Ovary (tissue), 9 donors: ENCODE results near the gene ZNF132. TPM values are rescaled to one million over a fixed set of nuclear protein-coding genes. Genes with fewer than 3 reads are reported as not detected.
"Not testable (repeated sequence)": the region's sequence is repeated elsewhere in the genome, so short reads cannot be mapped to it uniquely, and the experiment has no call there.

Experiments
- DNase-seq, 5 donors: peaks; one replicate each; pipeline ENCODE4 v3.0.0-alpha.2; 2019 to 2020
- H3K27ac ChIP-seq, 2 donors: fragments of 200-600 bp; one replicate each; pipeline versions ENCODE4 v1.5.1 to v1.8.0; 2019 to 2022
- H3K27me3 ChIP-seq: fragments of 200-600 bp; one replicate; pipeline ENCODE4 v1.8.0; 2022
- H3K36me3 ChIP-seq: fragments of 200-600 bp; sonication (generic); one replicate; pipeline ENCODE4 v1.5.1; 2019
- H3K4me1 ChIP-seq: one replicate; pipeline ENCODE4 v1.8.1; 2013; ENCODE audit warnings: mild to moderate bottlenecking, moderate library complexity; ENCODE audit not compliant: insufficient read depth
- H3K4me3 ChIP-seq: fragments of 200-600 bp; sonication (generic); one replicate; pipeline ENCODE4 v1.5.1; 2017
- H3K9me3 ChIP-seq, 2 donors: fragments of 200-600 bp in 1 of 2; sonication (generic) in 1 of 2; one replicate each; pipeline versions ENCODE4 v1.5.1 to v1.8.1; 2013 to 2019; ENCODE audit warnings: mild to moderate bottlenecking in 1 of 2, moderate library complexity in 1 of 2
- EP300 ChIP-seq: sonication (generic); formaldehyde crosslinking; IDR thresholded peaks from one replicate; pipeline ENCODE4 v1.6.1; 2017; ENCODE audit warnings: antibody characterized with exemption
- POLR2A ChIP-seq: fragments of 450-650 bp; IDR thresholded peaks from one replicate; pipeline ENCODE4 v1.6.1; 2017; ENCODE audit warnings: antibody characterized with exemption, mild to moderate bottlenecking, moderate library complexity
- whole genome bisulfite sequencing, 3 donors: extraction: QIAGEN DNeasy Blood & Tissue Kit in 1 of 3; methylation state at CpG; one replicate each; pipeline versions ENCODE4 v1.1.5 to v1.1.7; 2013 to 2017; 5-methylcytosine and 5-hydroxymethylcytosine counted together
- intact Hi-C, 4 donors: fragments of 100-400 bp; cut with DNase I; formaldehyde crosslinking; loops; one replicate each; pipeline versions ENCODE4 v1.11.0 to v1.15.1; 2022 to 2023
- polyA plus RNA-seq, 2 donors: library from polyadenylated mRNA; stranded (reverse); fragments of 200-250 nt in 1 of 2; fragments of 350-450 nt in 1 of 2; fragmentation: Illumina TruSeq in 1 of 2; extraction: RNeasy Lipid Tissue Mini Kit (QIAGEN cat#74804) in 1 of 2; gene quantifications; one replicate each; pipeline ENCODE4 v1.2.3, GENCODE V29; 2013 to 2014
- total RNA-seq, 7 donors: library from RNA; depleted of rRNA in 2 of 7; stranded (reverse); fragments of >200 nt in 2 of 7; fragmentation: NEBNext Ultra II Directional in 3 of 7; extraction: Animal tissue kit (Norgen Biotek cat#: 25700) in 3 of 7; gene quantifications; one replicate each; pipeline versions ENCODE4 v1.1.0 to v1.2.4, GENCODE V29; 2016 to 2023
- TF ChIP-seq, protein P1 (sequence below), 3 donors: fragments of 450-650 bp in 2 of 3; fragments of 200-600 bp in 1 of 3; IDR thresholded peaks; one replicate each; pipeline versions ENCODE4 v1.5.1 to v1.8.0; 2016 to 2022; ENCODE audit warnings: antibody characterized with exemption in 3 of 3, mild to moderate bottlenecking in 1 of 3
- donor health status: DM: no; HTN: no; CAD: no; lungs with moderate emphysema.
- donor health status: DM: no; HTN: no; CAD: no.
- donor health status: Bipolar disorder and iron deficiency.
- donor health status: DM: yes; HTN: yes; CAD: no.
- donor health status: DM: no; HTN: no; CAD: no.
- donor health status: DM: yes; HTN: yes; CAD: no.

Gene ZNF132
- total and polyA plus RNA-seq, 9 donors = 3.3 to 12.5 (median 8.2) TPM

DNA sequence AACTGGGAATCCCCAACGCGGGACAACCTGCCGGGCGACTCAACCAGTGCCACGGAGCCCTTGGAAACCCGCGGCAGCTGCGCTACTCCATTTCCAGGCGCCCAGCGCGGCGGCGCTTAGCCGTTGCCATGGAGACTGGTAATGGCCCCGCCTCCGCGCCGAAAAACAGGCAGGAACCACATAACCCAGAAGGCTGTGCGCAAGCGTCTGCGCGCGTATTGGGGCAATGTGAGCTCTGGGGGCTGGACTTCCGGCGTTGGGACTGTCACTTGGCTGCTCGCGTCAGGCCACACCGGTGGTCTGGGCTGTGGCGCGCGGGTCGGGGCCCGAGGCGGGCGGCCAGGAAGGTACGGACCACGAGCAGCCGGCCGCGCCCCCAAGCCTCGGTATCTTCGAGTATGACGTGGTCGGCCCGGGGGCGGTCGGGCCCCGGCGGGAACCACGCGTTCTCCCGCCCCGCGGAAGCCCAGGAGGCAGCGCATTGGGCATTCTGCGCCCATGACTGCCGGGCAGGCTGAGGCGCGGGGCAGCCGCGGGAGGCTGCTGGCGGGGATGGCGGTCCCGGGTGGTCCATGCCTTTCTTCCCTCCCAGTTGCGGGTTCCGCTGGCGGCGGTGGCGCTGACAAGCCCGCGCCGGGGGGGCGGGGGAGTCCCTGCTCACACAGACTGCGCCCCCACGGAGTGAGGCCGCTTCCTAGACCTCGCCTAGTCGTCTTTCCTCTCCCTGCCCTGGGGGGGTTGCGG lies 11.6 kb upstream of the ZNF132 start, which contains the start of gene ZNF324B:
ZNF324B (plus strand) TSS at position 265 of the 744 bp plus-strand sequence. CDS start 2,080 bp downstream, outside the sequence.
- Histone ChIP-seq H3K4me3 (peak within 1 kb of the TSS; percentile 88), H3K27ac (peak within 1 kb of the TSS; percentile 53 to 69), H3K27me3 (no peaks in the 10 kb centered on the region), H3K4me1 (no peaks in the 10 kb centered on the region), H3K36me3 (no peaks in the 10 kb centered on the region), H3K9me3 (no peaks in the 10 kb centered on the region)
- no peak for TF ChIP-seq POLR2A
- no peak for TF ChIP-seq EP300
- TF ChIP-seq, protein P1, sequence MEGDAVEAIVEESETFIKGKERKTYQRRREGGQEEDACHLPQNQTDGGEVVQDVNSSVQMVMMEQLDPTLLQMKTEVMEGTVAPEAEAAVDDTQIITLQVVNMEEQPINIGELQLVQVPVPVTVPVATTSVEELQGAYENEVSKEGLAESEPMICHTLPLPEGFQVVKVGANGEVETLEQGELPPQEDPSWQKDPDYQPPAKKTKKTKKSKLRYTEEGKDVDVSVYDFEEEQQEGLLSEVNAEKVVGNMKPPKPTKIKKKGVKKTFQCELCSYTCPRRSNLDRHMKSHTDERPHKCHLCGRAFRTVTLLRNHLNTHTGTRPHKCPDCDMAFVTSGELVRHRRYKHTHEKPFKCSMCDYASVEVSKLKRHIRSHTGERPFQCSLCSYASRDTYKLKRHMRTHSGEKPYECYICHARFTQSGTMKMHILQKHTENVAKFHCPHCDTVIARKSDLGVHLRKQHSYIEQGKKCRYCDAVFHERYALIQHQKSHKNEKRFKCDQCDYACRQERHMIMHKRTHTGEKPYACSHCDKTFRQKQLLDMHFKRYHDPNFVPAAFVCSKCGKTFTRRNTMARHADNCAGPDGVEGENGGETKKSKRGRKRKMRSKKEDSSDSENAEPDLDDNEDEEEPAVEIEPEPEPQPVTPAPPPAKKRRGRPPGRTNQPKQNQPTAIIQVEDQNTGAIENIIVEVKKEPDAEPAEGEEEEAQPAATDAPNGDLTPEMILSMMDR (IDR thresholded peaks at IDR 0.05) = no peak
- intact Hi-C loops = no loop called here
- 0 to 1% (median 0%) methylated on average over 20 to 79 of the region's 79 CpGs for WGBS, 3 donors
- peak; percentile 94 to 97 (median 96) for DNase-seq

DNA sequence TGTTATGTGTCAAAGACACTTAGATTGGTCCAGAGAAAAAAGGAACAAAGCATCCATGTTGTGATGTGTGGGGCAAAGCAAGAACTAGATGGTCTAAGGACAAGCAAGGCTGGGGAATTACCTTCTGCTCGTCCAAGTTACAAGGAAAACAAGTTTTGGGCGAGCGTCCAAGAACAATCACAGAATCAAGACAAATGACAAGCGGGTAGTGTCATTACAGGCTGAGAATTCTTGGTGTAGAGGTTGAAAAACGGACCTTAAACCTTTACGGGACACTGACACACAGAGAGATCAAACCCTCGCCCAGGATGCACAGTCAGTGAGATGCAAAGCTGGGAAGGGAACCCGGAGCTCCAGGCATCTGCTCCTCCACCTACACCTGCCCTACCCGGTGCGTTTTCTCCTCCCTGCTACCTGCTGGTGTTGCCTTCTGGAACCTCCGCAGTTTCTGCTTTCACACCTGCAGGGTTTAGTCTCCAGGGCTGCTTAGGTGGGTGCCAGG lies 11.0 kb upstream of the ZNF132 start:
- Histone ChIP-seq H3K9me3 (no peaks in the 10 kb centered on the region), H3K4me1 (no peaks in the 10 kb centered on the region), H3K4me3 (peak overlapping the region; percentile 88), H3K36me3 (no peaks in the 10 kb centered on the region), H3K27me3 (no peaks in the 10 kb centered on the region), H3K27ac (no peak overlapping the region)
- WGBS, 3 donors = 3 to 6% (median 4%) methylated on average over 11 of the region's 11 CpGs
- TF ChIP-seq, protein P1 (IDR thresholded peaks at IDR 0.05) = no peak
- TF ChIP-seq POLR2A (no peak), EP300 (no peak)
- intact Hi-C loops = no loop called here
- no peak for DNase-seq

GRCh38 chr19:58449980-58450379 lies 10.0 kb upstream of the ZNF132 start:
- intact Hi-C loops, DNase-seq, H3K4me3 ChIP-seq, H3K4me1 ChIP-seq, H3K9me3 ChIP-seq, H3K36me3 ChIP-seq, H3K27me3 ChIP-seq, H3K27ac ChIP-seq: not testable (repeated sequence)
- WGBS, 3 donors = 61 to 69% (median 65%) methylated on average over 5 of the region's 5 CpGs

GRCh38 chr19:58448860-58449259 lies 8.9 kb upstream of the ZNF132 start:
- H3K9me3 ChIP-seq, H3K36me3 ChIP-seq, DNase-seq, intact Hi-C loops, H3K4me3 ChIP-seq, H3K4me1 ChIP-seq, H3K27me3 ChIP-seq, H3K27ac ChIP-seq: not testable (repeated sequence)
- WGBS, 3 donors = 64 to 73% (median 72%) methylated on average over 3 of the region's 3 CpGs

GRCh38 chr19:58442986-58443385 lies 3.0 kb upstream of the ZNF132 start:
- DNase-seq, intact Hi-C loops, H3K4me3 ChIP-seq, H3K9me3 ChIP-seq, H3K27me3 ChIP-seq, H3K27ac ChIP-seq, H3K36me3 ChIP-seq: not testable (repeated sequence)
- peaks cover 11% of the 10 kb centered on the region for H3K4me1 ChIP-seq
- 86 to 91% (median 90%) methylated on average over 7 of the region's 7 CpGs for WGBS, 3 donors

DNA sequence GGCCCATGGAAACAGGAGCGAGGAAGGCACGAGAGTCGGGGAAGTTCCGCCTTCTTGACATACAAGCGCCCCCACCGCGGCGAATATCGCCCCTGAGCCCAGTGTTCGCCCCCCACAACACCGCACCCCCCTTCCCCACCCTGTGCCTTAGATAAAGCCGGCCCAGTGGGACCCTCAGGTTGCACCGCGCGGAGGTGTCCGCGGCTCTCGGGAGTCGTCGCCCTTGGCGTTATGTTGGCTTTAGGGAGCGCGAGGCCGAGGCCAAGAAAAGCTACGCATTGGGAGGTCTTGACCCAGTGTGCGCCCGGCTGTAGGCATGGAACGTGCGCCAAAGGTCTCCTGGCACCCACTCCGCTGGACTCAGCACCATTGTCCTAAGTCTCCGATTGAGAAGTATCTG lies 603 bp upstream of the ZNF132 start:
- TF ChIP-seq, protein P1 (IDR thresholded peaks at IDR 0.05) = no peak
- TF ChIP-seq EP300 = no peak
- TF ChIP-seq POLR2A = no peak
- Histone ChIP-seq H3K27ac (peak overlapping the region in 1 of 2 donors; percentile 67), H3K4me3 (peak overlapping the region; percentile 61), H3K4me1 (peaks cover 11% of the 10 kb centered on the region), H3K27me3 (no peaks in the 10 kb centered on the region), H3K9me3 (peaks cover 0 to 31% of the 10 kb centered on the region in 2 donors), H3K36me3 (no peaks in the 10 kb centered on the region)
- intact Hi-C loops = no loop called here
- peak in 2 of 5 donors; percentile 37 to 61 for DNase-seq
- WGBS, 3 donors = 9 to 13% (median 11%) methylated on average over 25 to 31 of the region's 31 CpGs
